Endothelial cell of umbilical vein (primary cell): Measurements from ENCODE around the gene F9. TPM values are rescaled to one million over a fixed set of nuclear protein-coding genes. Genes with fewer than 3 reads are reported as not detected.

Source experiments
- BruUV-seq: library from RNA; stranded (reverse); fragments of 400-500 nt; replicated peaks from 2 replicates; lab custom pipeline; 2021; lab: Mats Ljungman, UMichigan
- CTCF ChIA-PET: fragments of 300-600, 350-600 bp; sonication (Branson Sonifier 250); formaldehyde crosslinking; loops from one replicate; lab custom pipeline; 2021; ENCODE audit warnings: antibody characterized with exemption, inconsistent platforms; lab: Charles Lee
- POLR2A ChIA-PET: fragments of 300-600, 350-600 bp; sonication (Branson Sonifier 250); formaldehyde crosslinking; loops from one replicate; lab custom pipeline; 2021; ENCODE audit warnings: antibody characterized with exemption, inconsistent platforms; lab: Charles Lee
- DNase-seq: peaks from one replicate; pipeline ENCODE4 v3.0.0-alpha.2; 2011; ENCODE audit warnings: low read depth, low spot score
- FAIRE-seq: peaks from 2 replicates; lab custom pipeline; 2011; peaks lifted over from hg19 to GRCh38; lab: Jason Lieb, UNC
- H2AFZ ChIP-seq: 2 replicates; pipeline ENCODE4 v1.6.0; 2012; ENCODE audit warnings: low read depth, low read length, control low read depth, inconsistent platforms
- H3K27ac ChIP-seq: 2 replicates; pipeline ENCODE4 v1.5.1; 2011; ENCODE audit warnings: low read depth, mild to moderate bottlenecking, control low read depth, low read length, moderate library complexity; ENCODE audit not compliant: insufficient read depth
- H3K27me3 ChIP-seq, 2 experiments: 2 replicates each; pipeline versions ENCODE4 v1.6.0 to v1.6.1; 2011; ENCODE audit warnings: low read length in 2 of 2, mixed read lengths in 1 of 2; ENCODE audit not compliant: control insufficient read depth in 2 of 2, insufficient read depth in 2 of 2
- H3K36me3 ChIP-seq, 2 experiments: 2 replicates in 1 of 2; 3 replicates in 1 of 2; pipeline ENCODE4 v1.5.1; 2011; ENCODE audit warnings: low read length in 2 of 2, mild to moderate bottlenecking in 1 of 2, moderate library complexity in 1 of 2; ENCODE audit not compliant: control insufficient read depth in 2 of 2, insufficient read depth in 2 of 2; ENCODE audit errors: extremely low read depth in 1 of 2
- H3K4me1 ChIP-seq: 3 replicates; pipeline ENCODE4 v1.5.1; 2011; ENCODE audit warnings: mild to moderate bottlenecking, low read length; ENCODE audit not compliant: control insufficient read depth, insufficient read depth; ENCODE audit errors: extremely low read depth
- H3K4me2 ChIP-seq: 2 replicates; pipeline ENCODE4 v1.6.1; 2011; ENCODE audit warnings: low read length, control low read depth, mixed read lengths; ENCODE audit not compliant: insufficient read depth
- H3K4me3 ChIP-seq, 3 experiments: fragments of 200-600 bp in 1 of 3; sonication (generic), shearing (Covaris generic) in 1 of 3; replicated peaks in 1 of 3; 2 replicates each; pipeline ENCODE4 v1.5.1; 2011 to 2016; ENCODE audit warnings: control low read depth in 3 of 3, low read length in 3 of 3, mild to moderate bottlenecking in 2 of 3, inconsistent platforms in 1 of 3, low read depth in 1 of 3, moderate library complexity in 1 of 3; ENCODE audit not compliant: insufficient read depth in 1 of 3
- H3K79me2 ChIP-seq: 2 replicates; pipeline ENCODE4 v1.6.0; 2012; ENCODE audit warnings: low read length, inconsistent platforms; ENCODE audit not compliant: control insufficient read depth, insufficient read depth
- H3K9ac ChIP-seq: replicated peaks from 2 replicates; pipeline ENCODE3; 2011; ENCODE audit warnings: low read length, control low read depth; ENCODE audit not compliant: insufficient read depth; ENCODE audit errors: extremely low read depth
- H3K9me1 ChIP-seq: replicated peaks from 3 replicates; pipeline ENCODE4 v1.6.0; 2011; ENCODE audit warnings: mild to moderate bottlenecking, low read length; ENCODE audit not compliant: control insufficient read depth, insufficient read depth; ENCODE audit errors: extremely low read depth
- H3K9me3 ChIP-seq: replicated peaks from 2 replicates; pipeline ENCODE4 v1.5.1; 2012; ENCODE audit warnings: low read length, inconsistent platforms; ENCODE audit not compliant: control insufficient read depth, insufficient read depth
- H4K20me1 ChIP-seq: replicated peaks from 2 replicates; pipeline ENCODE3; 2011; ENCODE audit warnings: mild to moderate bottlenecking, low read length; ENCODE audit not compliant: control insufficient read depth, insufficient read depth; ENCODE audit errors: extremely low read depth
- EZH2 ChIP-seq: IDR thresholded peaks from 2 replicates; pipeline ENCODE4 v1.6.1; 2012; ENCODE audit warnings: borderline replicate concordance, low read depth, mild to moderate bottlenecking, moderate library complexity, low read length, inconsistent platforms; ENCODE audit not compliant: severe bottlenecking
- FOS ChIP-seq: IDR thresholded peaks from 2 replicates; pipeline ENCODE4 v1.6.1; 2011; ENCODE audit warnings: mild to moderate bottlenecking, low read length, moderate library complexity, borderline replicate concordance; ENCODE audit not compliant: insufficient read depth
- GATA2 ChIP-seq: IDR thresholded peaks from 2 replicates; pipeline ENCODE4 v1.7.0; 2011; ENCODE audit warnings: low read depth, mild to moderate bottlenecking, moderate library complexity, mixed read lengths, low read length; ENCODE audit not compliant: insufficient read length, insufficient read depth
- MYC ChIP-seq: IDR thresholded peaks from one replicate; pipeline ENCODE4 v1.6.1; 2011; ENCODE audit warnings: mild to moderate bottlenecking, low read depth, low read length
- POLR2A ChIP-seq: IDR thresholded peaks from 2 replicates; pipeline ENCODE4 v1.6.1; 2012; ENCODE audit warnings: low read depth, mild to moderate bottlenecking, control low read depth, low read length
- POLR2AphosphoS5 ChIP-seq: IDR thresholded peaks from 2 replicates; pipeline ENCODE4 v1.6.1; 2012; ENCODE audit warnings: low read depth, mild to moderate bottlenecking, control low read depth, low read length, moderate library complexity; ENCODE audit not compliant: insufficient read depth
- dilution Hi-C: fragments of 300-500 bp; cut with MboI; formaldehyde crosslinking; loops from one replicate; pipeline ENCODE4 v1.15.0; 2019; ENCODE audit warnings: low sequenced_read_pairs; ENCODE audit not compliant: extremely low pct_ligation_motif_present
- intact Hi-C: fragments of 100-400 bp; cut with micrococcal nuclease; formaldehyde crosslinking; loops from one replicate; pipeline ENCODE4 v1.10.0; 2022
- polyA plus RNA-seq, 4 experiments: library from polyadenylated mRNA; depleted of rRNA in 3 of 4; stranded (reverse) in 3 of 4; unstranded in 1 of 4; fragments of >200 nt; gene quantifications; 2 replicates each; pipeline versions ENCODE4 v1.2.1 to v1.2.3, GENCODE V29; 2011 to 2012; ENCODE audit warnings: missing spikeins in 1 of 4
- total RNA-seq: library from RNA; stranded (reverse); gene quantifications from 2 replicates; pipeline ENCODE4 v1.2.3, GENCODE V29; 2021
- TF ChIP-seq, protein P1 (sequence below), 2 donors: IDR thresholded peaks; 1 replicate in 1 of 2; 2 replicates in 1 of 2; pipeline ENCODE4 v1.5.1; 2011; ENCODE audit warnings: low read length in 2 of 2, mild to moderate bottlenecking in 2 of 2, moderate library complexity in 2 of 2, control low read depth in 1 of 2, inconsistent platforms in 1 of 2, low read depth in 1 of 2; ENCODE audit not compliant: insufficient read depth in 1 of 2; ENCODE audit errors: extremely low read depth in 1 of 2
- TF ChIP-seq, protein P2 (sequence below): IDR thresholded peaks from 2 replicates; pipeline ENCODE4 v1.6.1; 2011; ENCODE audit not compliant: insufficient read depth, insufficient read length

The F9 gene
- total and polyA plus RNA-seq, 2 donors (not counting 3 experiments of a cell fraction or from before 2014, with no cell fraction given) = not detected

DNA sequence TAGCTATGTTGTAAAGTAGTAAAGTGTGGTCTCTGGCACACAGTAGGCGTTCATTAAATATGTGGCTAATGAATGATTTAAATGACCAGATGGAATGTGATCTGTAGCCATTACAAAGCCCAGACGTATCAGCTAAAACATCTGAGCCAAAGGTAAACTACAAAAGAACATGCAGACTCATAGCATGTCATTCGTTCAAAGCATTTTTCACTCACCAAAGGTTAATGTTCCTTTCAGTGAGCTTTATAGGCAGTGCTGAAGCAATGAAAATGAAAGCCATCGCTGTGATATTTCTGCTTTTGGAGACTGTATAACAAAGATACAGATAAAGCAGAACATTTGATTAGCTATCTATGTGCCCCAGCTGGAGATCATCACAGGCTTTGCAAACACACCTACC lies 50.5 kb downstream of the F9 start:
- Histone ChIP-seq H3K4me2 (no peak overlapping the region), H3K9me1 (no peaks in the 10 kb centered on the region), H3K36me3 (no peaks in the 10 kb centered on the region), H3K27me3 (no peaks in the 10 kb centered on the region), H3K9me3 (no peaks in the 10 kb centered on the region), H4K20me1 (no peaks in the 10 kb centered on the region), H3K79me2 (no peaks in the 10 kb centered on the region), H3K4me3 (no peak overlapping the region), H2AFZ (no peak overlapping the region), H3K4me1 (no peaks in the 10 kb centered on the region), H3K27ac (no peak overlapping the region), H3K9ac (no peak overlapping the region)
- TF ChIP-seq POLR2A = no peak
- TF ChIP-seq, protein P1, sequence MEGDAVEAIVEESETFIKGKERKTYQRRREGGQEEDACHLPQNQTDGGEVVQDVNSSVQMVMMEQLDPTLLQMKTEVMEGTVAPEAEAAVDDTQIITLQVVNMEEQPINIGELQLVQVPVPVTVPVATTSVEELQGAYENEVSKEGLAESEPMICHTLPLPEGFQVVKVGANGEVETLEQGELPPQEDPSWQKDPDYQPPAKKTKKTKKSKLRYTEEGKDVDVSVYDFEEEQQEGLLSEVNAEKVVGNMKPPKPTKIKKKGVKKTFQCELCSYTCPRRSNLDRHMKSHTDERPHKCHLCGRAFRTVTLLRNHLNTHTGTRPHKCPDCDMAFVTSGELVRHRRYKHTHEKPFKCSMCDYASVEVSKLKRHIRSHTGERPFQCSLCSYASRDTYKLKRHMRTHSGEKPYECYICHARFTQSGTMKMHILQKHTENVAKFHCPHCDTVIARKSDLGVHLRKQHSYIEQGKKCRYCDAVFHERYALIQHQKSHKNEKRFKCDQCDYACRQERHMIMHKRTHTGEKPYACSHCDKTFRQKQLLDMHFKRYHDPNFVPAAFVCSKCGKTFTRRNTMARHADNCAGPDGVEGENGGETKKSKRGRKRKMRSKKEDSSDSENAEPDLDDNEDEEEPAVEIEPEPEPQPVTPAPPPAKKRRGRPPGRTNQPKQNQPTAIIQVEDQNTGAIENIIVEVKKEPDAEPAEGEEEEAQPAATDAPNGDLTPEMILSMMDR (IDR thresholded peaks at IDR 0.05; ENCODE audit: extremely low read depth in 1 of 2, insufficient read depth in 1 of 2, low read depth in 1 of 2, low read length in 2 of 2) = no peak
- no peak for TF ChIP-seq FOS
- no peak for TF ChIP-seq MYC
- TF ChIP-seq GATA2 = no peak
- no peak for TF ChIP-seq EZH2
- TF ChIP-seq, protein P2, sequence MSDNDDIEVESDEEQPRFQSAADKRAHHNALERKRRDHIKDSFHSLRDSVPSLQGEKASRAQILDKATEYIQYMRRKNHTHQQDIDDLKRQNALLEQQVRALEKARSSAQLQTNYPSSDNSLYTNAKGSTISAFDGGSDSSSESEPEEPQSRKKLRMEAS = no peak
- TF ChIP-seq POLR2AphosphoS5 = no peak
- BruUV-seq = no TSS peak
- POLR2A ChIA-PET = no interaction called here
- dilution Hi-C loops (no loop called here), intact Hi-C loops (no loop called here)
- DNase-seq (no peak), FAIRE-seq (no peak)
- CTCF ChIA-PET = interaction anchor here (0.7 kb wide), 1 partner anchor 21 kb away, joined by 3 read pairs; no protein-coding TSS in a partner anchor
